HPDE6-E6E7 (cell line): ENCODE measurements around the gene ARVCF.
A peak's percentile ranks its signal among the peaks of the same experiment; 100 is the strongest.

Experiments used
- DNase-seq: peaks from one replicate; pipeline ENCODE4 v3.0.0; 2011; ENCODE audit warnings: missing footprints; ENCODE audit errors: extremely low spot score

Gene ARVCF

GRCh38 chr22:19961868-19962245, 54.8 kb downstream of the ARVCF start:
- DNase-seq, result no peak

- DNase-seq, result no peak
These were observed 55.4 kb downstream of the ARVCF start for GRCh38 chr22:19961201-19961580.

GRCh38 chr22:19960491-19961200, 56.0 kb downstream of the ARVCF start:
- DNase-seq, result no peak

GRCh38 chr22:19959587-19960490, 56.8 kb downstream of the ARVCF start:
- DNase-seq, result no peak

GRCh38 chr22:19959043-19959586, 57.5 kb downstream of the ARVCF start:
- DNase-seq, result no peak

- no peak for DNase-seq
These were observed 58.3 kb downstream of the ARVCF start for GRCh38 chr22:19958083-19959042.

GRCh38 chr22:19957445-19957844, 59.2 kb downstream of the ARVCF start:
- no peak for DNase-seq

GRCh38 chr22:19955241-19956128, 61.1 kb downstream of the ARVCF start:
- no peak for DNase-seq

- no peak for DNase-seq
These were observed 65.3 kb downstream of the ARVCF start for GRCh38 chr22:19951346-19951745.

GRCh38 chr22:19948057-19948760, 68.4 kb downstream of the ARVCF start:
- DNase-seq, result no peak

- DNase-seq, result peak; percentile 32
These were observed 73.3 kb downstream of the ARVCF start for GRCh38 chr22:19943082-19944026.

- no peak for DNase-seq
These were observed 74.2 kb downstream of the ARVCF start for GRCh38 chr22:19942157-19943081.

GRCh38 chr22:19941365-19942082, 75.1 kb downstream of the ARVCF start, which contains the start of the genes COMT and TXNRD2:
COMT (plus strand) TSS chr22:19941772; CDS start chr22:19962527, 20,755 bp downstream.
TXNRD2 (minus strand) TSS chr22:19941818; CDS start chr22:19941803, 15 bp downstream.
- DNase-seq, result peak; percentile 74

GRCh38 chr22:19940536-19941364, 75.9 kb downstream of the ARVCF start:
- no peak for DNase-seq

GRCh38 chr22:19937616-19938473, 78.8 kb downstream of the ARVCF start:
- DNase-seq, result no peak
